CD4-positive, alpha-beta T cell (primary cell): ENCODE results near the gene CRYL1. TPM values are rescaled to one million over a fixed set of nuclear protein-coding genes. Genes with fewer than 3 reads are reported as not detected.

Experiments used
- ATAC-seq: fragments of 200-7000 bp; cut with Tn5 transposase; one replicate; pipeline ENCODE4 v1.10.0; 2022; ENCODE audit warnings: mild to moderate bottlenecking; ENCODE audit not compliant: poor library complexity
- CTCF ChIA-PET: fragments of 350-600 bp; sonication (Branson Sonifier 250); formaldehyde crosslinking; loops from one replicate; lab custom pipeline; 2021; ENCODE audit warnings: antibody characterized with exemption, inconsistent platforms; lab: Charles Lee
- POLR2A ChIA-PET: fragments of 350-600 bp; sonication (Branson Sonifier 250); formaldehyde crosslinking; loops from one replicate; lab custom pipeline; 2021; ENCODE audit warnings: antibody characterized with exemption, inconsistent platforms; lab: Charles Lee
- DNase-seq, 14 experiments: peaks; one replicate each; pipeline ENCODE4 v3.0.0-alpha.2; 2013 to 2020; ENCODE audit warnings: mixed read lengths in 2 of 14
- H3K27ac ChIP-seq, 2 donors: one replicate each; pipeline versions ENCODE4 v1.5.1 to v1.7.0; 2013; ENCODE audit warnings: low read length in 2 of 2, low read depth in 1 of 2, mild to moderate bottlenecking in 1 of 2
- H3K27me3 ChIP-seq, 2 experiments: 1 replicate in 1 of 2; 2 replicates in 1 of 2; pipeline versions ENCODE4 v1.6.1 to v1.7.0; 2013; ENCODE audit warnings: low read length in 2 of 2, control low read depth in 1 of 2, mild to moderate bottlenecking in 1 of 2, moderate library complexity in 1 of 2; ENCODE audit not compliant: insufficient read depth in 2 of 2, control insufficient read depth in 1 of 2
- H3K36me3 ChIP-seq: one replicate; pipeline ENCODE4 v1.6.1; 2013; ENCODE audit warnings: low read length, control low read depth; ENCODE audit not compliant: insufficient read depth
- H3K4me1 ChIP-seq: one replicate; pipeline ENCODE4 v1.6.1; 2013; ENCODE audit warnings: low read length, control low read depth; ENCODE audit not compliant: insufficient read depth
- H3K4me3 ChIP-seq: one replicate; pipeline ENCODE4 v1.5.1; 2013; ENCODE audit warnings: mild to moderate bottlenecking, low read length, moderate library complexity
- H3K9me3 ChIP-seq, 2 experiments: 1 replicate in 1 of 2; 2 replicates in 1 of 2; pipeline versions ENCODE4 v1.6.1 to v1.7.0; 2013; ENCODE audit warnings: low read length in 2 of 2, mild to moderate bottlenecking in 2 of 2, control low read depth in 1 of 2, moderate library complexity in 1 of 2; ENCODE audit not compliant: control insufficient read depth in 1 of 2, insufficient read depth in 1 of 2
- H3K27ac Mint-ChIP-seq: one replicate; pipeline ENCODE4 v1.8.0; 2020; ENCODE audit warnings: mixed read lengths
- H3K27me3 Mint-ChIP-seq: one replicate; pipeline ENCODE4 v1.8.0; 2021; ENCODE audit warnings: mixed read lengths
- H3K36me3 Mint-ChIP-seq: one replicate; pipeline ENCODE4 v1.8.0; 2021; ENCODE audit warnings: low read depth, mixed read lengths
- H3K4me1 Mint-ChIP-seq: one replicate; pipeline ENCODE4 v1.8.0; 2021; ENCODE audit warnings: low read depth, mixed read lengths
- H3K4me3 Mint-ChIP-seq: one replicate; pipeline ENCODE4 v1.8.0; 2020; ENCODE audit warnings: mild to moderate bottlenecking, mixed read lengths
- H3K9me3 Mint-ChIP-seq: one replicate; pipeline ENCODE4 v1.8.0; 2020; ENCODE audit warnings: mixed read lengths
- intact Hi-C, 2 experiments: fragments of 100-400 bp; cut with DNase I in 1 of 2; cut with micrococcal nuclease in 1 of 2; formaldehyde crosslinking; loops; one replicate each; pipeline versions ENCODE4 v1.15.1 to v1.9.0; 2023 to 2025; cut with DNase I, micrococcal nuclease
- total RNA-seq, 174 experiments: library from RNA in 2 of 174; stranded (reverse) in 2 of 174; gene quantifications; one replicate each; pipeline ENCODE4 v1.2.3 and lab custom pipeline; 2021 to 2026
- TF ChIP-seq, protein P1 (sequence below): fragments of 200-600 bp; IDR thresholded peaks from one replicate; pipeline ENCODE4 v1.8.0; 2022; ENCODE audit warnings: antibody characterized with exemption, mild to moderate bottlenecking

CRYL1 gene
- total RNA-seq, 2 experiments from 2014 or later = 7.9 to 8.0 TPM

DNA sequence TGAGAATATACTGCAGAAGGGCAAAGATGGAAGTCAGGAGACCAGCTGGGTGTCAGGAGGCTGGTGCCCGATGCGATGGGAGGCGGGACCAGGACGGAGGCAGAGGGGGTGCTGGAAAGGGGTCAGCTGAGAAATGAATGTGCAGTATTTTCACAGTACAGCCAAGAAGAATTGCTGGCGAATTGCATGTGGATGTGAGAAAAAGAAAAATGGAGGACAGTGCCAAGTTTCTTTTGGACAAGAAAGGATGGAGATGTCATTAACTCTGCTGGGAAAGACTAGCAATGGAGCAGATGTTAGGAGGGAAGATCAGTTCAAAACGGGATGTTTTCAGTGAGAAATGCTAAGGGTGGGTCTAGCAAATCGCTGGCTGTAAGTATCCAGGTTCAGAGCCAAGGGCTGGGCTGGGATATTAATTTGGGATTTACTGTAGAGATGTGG, 7.0 kb downstream of the CRYL1 start:
- no peak overlapping the region for H3K27ac Mint-ChIP-seq
- H3K9me3 Mint-ChIP-seq = no peaks in the 10 kb centered on the region
- POLR2A ChIA-PET = no interaction called here
- DNase-seq = no peak
- no peaks in the 10 kb centered on the region for H3K4me1 ChIP-seq
- no peaks in the 10 kb centered on the region for H3K27me3 ChIP-seq
- CTCF ChIA-PET = interaction anchor here (0.6 kb wide), 1 partner anchor 321 kb away, joined by 3 read pairs; no protein-coding TSS in a partner anchor
- TF ChIP-seq, protein P1, sequence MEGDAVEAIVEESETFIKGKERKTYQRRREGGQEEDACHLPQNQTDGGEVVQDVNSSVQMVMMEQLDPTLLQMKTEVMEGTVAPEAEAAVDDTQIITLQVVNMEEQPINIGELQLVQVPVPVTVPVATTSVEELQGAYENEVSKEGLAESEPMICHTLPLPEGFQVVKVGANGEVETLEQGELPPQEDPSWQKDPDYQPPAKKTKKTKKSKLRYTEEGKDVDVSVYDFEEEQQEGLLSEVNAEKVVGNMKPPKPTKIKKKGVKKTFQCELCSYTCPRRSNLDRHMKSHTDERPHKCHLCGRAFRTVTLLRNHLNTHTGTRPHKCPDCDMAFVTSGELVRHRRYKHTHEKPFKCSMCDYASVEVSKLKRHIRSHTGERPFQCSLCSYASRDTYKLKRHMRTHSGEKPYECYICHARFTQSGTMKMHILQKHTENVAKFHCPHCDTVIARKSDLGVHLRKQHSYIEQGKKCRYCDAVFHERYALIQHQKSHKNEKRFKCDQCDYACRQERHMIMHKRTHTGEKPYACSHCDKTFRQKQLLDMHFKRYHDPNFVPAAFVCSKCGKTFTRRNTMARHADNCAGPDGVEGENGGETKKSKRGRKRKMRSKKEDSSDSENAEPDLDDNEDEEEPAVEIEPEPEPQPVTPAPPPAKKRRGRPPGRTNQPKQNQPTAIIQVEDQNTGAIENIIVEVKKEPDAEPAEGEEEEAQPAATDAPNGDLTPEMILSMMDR = no peak
- no peaks in the 10 kb centered on the region for H3K9me3 ChIP-seq
- no peak overlapping the region for H3K4me3 ChIP-seq
- H3K36me3 Mint-ChIP-seq = no peaks in the 10 kb centered on the region
- no peaks in the 10 kb centered on the region for H3K36me3 ChIP-seq
- intact Hi-C loops = no loop called here
- H3K27me3 Mint-ChIP-seq = no peaks in the 10 kb centered on the region
- H3K4me1 Mint-ChIP-seq = peaks cover 7% of the 10 kb centered on the region
- no peak for ATAC-seq
- H3K4me3 Mint-ChIP-seq = no peak overlapping the region
- no peak overlapping the region for H3K27ac ChIP-seq

DNA sequence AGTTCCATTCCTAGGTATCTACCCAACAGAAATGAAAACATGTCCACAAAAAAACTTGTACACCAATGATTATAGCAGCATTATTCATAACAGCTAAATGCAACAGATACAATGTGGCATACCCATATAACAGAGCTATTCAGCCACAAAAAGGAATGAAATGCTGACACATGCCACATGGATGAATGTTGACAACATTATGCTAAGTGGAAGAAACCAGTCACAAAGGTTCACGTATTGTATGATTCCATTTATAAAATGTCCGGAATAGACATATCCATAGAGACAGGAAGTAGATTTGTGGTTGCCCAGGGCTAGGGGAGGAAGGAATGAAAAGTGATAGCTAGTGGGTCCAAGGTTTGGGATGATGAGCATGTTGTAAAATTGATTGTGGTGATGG, 10.8 kb downstream of the CRYL1 start:
- H3K36me3 Mint-ChIP-seq = peaks cover 27% of the 10 kb centered on the region
- intact Hi-C loops = no loop called here
- H3K4me3 Mint-ChIP-seq = no peak overlapping the region
- H3K9me3 Mint-ChIP-seq = no peaks in the 10 kb centered on the region
- Histone ChIP-seq H3K36me3 (peaks cover 18% of the 10 kb centered on the region), H3K27ac (no peak overlapping the region), H3K4me1 (no peaks in the 10 kb centered on the region), H3K27me3 (no peaks in the 10 kb centered on the region), H3K4me3 (no peak overlapping the region), H3K9me3 (no peaks in the 10 kb centered on the region)
- H3K27ac Mint-ChIP-seq = no peak overlapping the region
- ATAC-seq = no peak
- TF ChIP-seq, protein P1 = no peak
- H3K4me1 Mint-ChIP-seq = no peaks in the 10 kb centered on the region
- no peak for DNase-seq
- POLR2A ChIA-PET = interaction anchor here (0.6 kb wide), 1 partner anchor 257 kb away, joined by 4 read pairs; no protein-coding TSS in a partner anchor
- no peaks in the 10 kb centered on the region for H3K27me3 Mint-ChIP-seq
- CTCF ChIA-PET = no interaction called here

DNA sequence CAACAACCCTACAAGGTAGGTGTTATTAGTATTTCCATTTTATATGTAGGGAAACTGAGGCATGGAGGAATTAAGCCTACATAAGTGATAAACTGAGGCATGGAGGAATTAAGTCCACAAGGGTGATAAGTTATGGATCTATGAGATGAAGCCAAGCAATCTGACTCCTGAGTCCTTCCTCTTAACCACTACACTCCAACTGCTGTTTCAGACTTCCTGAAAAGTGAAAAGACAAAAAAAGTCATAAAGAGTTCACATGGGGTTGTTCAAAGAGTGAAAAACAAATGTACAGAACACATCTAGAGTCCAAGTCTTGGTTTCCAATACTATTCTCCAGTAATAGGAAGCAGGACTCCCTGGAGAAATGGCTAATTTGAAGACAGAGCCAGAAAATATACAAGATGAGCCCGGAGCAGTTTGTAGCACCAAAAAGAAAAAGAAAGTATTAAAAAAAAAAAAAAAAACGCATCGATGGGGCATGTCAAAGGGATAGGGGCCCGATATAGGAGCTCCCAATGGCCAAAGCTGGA, 12.1 kb downstream of the CRYL1 start:
- no peaks in the 10 kb centered on the region for H3K9me3 ChIP-seq
- Mint-ChIP-seq H3K4me1 (no peaks in the 10 kb centered on the region), H3K9me3 (no peaks in the 10 kb centered on the region), H3K27me3 (no peaks in the 10 kb centered on the region), H3K27ac (no peak overlapping the region), H3K36me3 (peaks cover 29% of the 10 kb centered on the region), H3K4me3 (no peak overlapping the region)
- H3K36me3 ChIP-seq = peaks cover 18% of the 10 kb centered on the region
- ChIA-PET CTCF (interaction anchor here (0.6 kb wide), 1 partner anchor 316 kb away, joined by 3 read pairs; no protein-coding TSS in a partner anchor), POLR2A (no interaction called here)
- H3K27ac ChIP-seq = no peak overlapping the region
- intact Hi-C loops = no loop called here
- no peaks in the 10 kb centered on the region for H3K4me1 ChIP-seq
- DNase-seq (no peak), ATAC-seq (no peak)
- H3K27me3 ChIP-seq = no peaks in the 10 kb centered on the region
- TF ChIP-seq, protein P1 = no peak
- no peak overlapping the region for H3K4me3 ChIP-seq
